ENCODE data around the gene NR4A3.

The NR4A3 gene

DNA sequence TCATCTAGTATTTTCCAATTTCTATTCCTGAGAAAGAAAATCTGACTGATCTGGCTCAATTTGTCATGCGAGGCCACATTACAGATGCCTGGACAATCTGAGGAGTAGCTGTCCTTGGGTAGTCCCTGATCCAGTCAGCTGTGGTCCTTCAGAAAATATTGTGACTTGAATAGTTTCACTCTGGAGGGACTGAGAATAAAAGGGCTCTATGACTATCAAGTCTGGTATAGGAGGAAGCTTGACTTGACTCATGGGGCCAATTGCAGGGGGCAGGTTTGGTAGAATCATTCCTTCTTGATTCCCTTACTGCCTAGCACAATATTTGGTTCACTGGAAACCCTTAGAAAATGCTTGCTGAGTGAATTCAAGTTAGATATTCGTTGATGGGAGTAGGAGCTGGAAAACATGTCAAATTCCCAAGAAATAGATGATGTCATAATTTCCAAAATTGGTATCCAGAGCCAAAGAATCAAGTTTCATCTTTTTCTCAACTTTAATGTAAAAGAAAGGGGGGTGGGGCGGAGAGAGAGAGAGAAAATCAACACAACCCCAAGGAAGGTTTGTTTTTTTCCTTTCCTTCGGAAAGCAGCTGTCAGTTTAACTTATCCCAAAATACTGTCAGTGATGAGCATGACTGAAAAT is 52.4 kb downstream of the NR4A3 start:
- no peak for DNase-seq (ENCODE audit: low read depth in 1 of 2, low spot score in 1 of 2)

DNA sequence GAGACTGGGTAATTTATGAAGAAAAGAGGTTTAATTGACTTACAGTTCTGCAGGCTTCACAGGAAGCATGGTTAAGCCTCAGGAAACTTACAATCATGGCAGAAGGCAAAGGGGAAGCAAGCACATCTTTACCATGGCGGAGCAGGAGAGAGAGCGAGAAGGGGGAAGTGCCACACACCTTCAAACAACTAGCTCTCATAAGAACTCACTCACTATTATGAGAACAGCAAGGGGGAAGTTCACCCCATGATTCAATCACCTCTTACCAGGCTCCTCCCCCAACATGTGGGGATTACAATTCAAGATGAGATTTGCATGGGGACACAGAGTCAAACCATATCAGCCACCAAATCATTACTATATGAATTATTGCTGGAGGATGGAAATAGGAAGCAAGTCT is 54.5 kb downstream of the NR4A3 start:
- DNase-seq (ENCODE audit: low read depth in 1 of 2, low spot score in 1 of 2): no peak

DNA sequence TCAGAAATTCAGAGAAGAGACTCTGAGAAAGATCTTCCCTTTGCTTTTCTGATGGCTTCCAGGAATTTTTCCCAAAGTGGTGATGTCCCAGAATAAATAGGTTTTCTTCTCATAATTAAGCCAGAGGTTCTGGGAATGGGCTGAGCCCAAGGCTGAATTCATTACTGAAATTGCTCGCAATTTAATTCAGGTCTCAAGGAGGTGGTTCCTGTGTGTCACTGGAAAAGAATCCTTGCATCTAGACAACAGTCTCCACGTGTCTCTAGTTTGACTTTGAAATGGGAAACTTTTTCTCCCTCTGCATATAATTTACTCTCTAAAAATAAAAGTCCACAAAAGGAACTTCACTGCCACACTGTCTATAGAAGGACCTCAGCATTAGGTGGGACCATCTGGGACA is 57.0 kb downstream of the NR4A3 start:
- DNase-seq (ENCODE audit: low read depth in 1 of 2, low spot score in 1 of 2): no peak

DNA sequence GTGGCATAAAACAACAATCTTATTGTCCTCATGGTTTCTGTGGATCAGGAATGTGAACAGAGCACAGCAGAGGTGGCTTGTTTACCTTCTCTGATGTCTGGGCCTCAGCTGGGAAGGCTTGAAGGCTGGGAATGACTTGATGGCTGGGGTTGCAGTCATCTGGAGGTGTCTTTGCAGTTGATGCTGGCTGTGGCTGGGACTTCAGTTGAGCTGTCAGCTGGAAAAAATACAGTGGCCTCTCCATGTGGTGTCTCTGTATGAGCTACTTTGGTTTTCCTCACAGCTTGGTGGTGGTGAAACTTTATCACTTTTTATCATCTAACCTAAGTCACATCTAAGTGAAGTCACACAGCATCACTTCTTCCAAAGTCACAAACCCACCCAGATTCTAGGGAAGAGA is 60.1 kb downstream of the NR4A3 start:
- no peak for DNase-seq (ENCODE audit: low read depth in 1 of 2, low spot score in 1 of 2)

DNA sequence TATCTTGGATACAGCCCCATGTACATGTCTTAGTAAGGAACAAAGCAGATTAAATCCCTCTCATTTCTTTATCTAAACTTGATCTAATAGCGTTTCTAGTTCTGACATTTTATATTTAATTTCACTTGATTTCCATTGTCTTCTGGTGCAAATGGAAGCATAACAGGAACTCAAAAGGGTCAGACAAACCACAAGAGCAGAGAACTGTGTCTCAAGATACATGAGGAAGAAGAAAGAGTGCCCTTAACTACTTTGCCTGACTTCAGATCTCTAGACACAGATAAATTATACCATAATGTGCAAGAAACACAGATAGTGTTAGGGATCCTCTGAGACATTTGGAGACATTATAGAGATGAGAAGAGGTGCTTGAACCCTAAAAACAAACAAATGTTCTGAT is 64.1 kb downstream of the NR4A3 start:
- DNase-seq (ENCODE audit: low read depth in 1 of 2, low spot score in 1 of 2): no peak

DNA sequence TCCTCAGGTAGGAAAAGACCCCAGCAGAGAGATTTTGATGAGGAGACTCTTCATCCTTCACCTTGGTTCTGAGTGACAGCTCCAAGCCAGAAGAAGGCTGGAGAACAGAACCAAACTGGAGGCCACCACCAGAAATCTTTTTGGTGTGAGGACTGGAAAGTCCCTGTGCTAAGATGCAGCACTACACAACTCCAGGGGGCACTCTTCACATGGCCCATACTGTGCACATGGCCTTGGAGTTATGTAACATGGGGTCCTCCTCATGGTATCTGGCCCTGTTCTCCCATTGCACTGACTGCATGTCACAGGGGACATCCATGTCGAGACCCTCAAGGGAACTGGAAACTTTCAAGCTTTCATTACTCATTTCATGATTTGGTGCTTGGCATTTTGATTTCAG is 67.4 kb downstream of the NR4A3 start:
- DNase-seq (ENCODE audit: low read depth in 1 of 2, low spot score in 1 of 2): no peak

DNA sequence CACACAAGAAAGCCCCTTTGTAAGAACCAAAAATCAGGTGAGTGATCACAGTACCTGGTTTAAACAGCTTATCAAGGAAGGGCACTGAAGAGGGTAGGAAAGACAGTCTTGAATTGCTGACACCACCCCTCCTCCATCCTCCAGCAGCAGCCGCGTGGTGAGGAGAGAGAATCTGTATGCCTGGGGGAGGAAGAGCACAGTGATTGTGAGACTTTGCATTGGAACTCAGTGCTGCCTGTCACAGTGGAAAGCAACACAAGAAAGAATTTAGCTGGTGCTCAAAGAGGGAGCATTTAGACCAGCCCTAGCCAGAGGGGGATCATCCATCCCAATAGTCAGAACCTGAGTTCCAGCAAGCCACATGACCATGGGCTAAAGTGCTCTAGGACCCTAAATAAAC is 73.1 kb downstream of the NR4A3 start:
- no peak for DNase-seq (ENCODE audit: low read depth in 1 of 2, low spot score in 1 of 2)

DNA sequence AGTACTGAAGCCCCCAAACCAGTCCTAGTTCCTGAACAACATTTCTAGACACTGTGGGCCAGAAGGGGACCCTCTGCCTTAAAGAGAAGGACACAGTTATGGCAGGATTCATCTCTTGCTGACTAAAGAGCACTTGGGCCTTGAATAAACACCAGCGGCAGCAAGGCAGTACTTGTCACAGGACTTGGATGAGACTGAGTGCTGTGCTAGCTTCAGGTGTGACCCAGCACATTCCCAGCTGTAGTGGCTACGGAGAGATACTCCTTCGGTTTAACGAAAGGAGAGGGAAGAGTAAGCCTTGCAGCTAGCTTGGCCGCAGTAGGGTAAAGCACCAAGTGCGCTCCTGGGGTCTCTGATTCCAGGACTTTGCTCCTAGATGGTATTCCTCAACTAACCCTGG is 73.8 kb downstream of the NR4A3 start:
- no peak for DNase-seq (ENCODE audit: low read depth in 1 of 2, low spot score in 1 of 2)

DNA sequence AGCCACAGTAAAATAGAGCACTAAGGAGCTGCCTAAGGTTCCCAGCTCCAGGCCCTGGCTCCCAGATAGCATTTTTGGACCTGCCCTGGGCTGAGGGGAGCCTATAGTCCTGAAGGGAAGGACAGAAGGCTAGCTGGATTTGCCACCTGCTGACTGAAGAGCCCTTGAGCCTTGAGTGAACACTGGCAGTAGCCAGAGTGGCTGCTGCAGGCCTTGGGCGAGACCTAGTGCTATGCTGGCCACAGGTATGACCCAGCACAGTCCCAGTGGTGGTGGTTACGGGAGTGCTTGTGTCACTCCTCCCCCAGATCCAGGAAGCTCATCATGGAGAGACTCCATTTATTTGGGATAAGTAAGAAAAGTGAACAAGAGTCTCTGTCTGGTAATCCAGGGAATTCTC is 74.4 kb downstream of the NR4A3 start:
- no peak for DNase-seq (ENCODE audit: low read depth in 1 of 2, low spot score in 1 of 2)

DNA sequence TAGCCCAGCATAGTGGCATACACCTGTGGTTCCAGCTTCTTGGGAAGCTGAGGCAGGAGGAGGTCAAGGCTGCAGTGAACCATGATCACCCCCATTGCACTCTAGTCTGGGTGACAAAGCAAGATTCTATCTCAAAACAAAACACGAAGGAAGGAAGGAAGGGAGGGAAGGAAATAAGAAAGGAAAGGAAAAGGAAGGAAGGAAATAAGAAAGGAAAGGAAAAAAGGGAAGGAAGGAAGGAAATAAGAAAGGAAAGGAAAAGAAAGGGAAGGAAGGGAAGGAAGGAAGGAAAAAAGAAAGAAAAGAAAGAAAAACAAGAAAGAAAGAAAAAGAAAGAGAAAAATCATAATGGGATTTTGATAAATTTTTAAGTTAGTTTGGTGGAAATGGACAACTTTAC is 81.7 kb downstream of the NR4A3 start:
- DNase-seq (ENCODE audit: low read depth in 1 of 2, low spot score in 1 of 2): no peak

DNA sequence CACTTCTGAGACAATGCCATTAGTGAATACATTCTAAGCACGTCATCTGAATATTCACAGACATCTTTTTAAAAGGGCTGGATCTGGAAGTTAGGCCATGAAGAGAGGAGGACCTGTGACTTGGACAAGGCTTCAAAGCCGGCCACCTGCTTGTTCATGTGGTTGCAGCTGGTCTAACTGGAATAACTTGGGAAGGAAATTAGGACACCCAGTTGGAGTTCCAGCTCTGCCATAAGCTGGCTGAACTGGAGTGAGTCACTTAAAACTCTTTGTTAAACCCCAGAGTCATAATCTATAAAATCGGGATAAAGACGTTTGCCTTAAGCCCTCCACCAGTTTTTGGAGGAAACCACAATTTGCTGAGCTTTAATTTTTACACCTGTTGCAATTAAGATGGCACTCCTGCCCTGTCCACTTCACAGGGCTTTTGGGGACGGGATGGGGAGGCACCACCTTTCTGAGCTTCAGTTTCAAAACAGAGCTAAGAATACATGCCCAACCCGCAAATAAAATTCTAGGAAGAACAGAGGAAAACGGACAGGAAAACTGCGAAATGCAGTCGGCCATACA is 84.2 kb downstream of the NR4A3 start:
- no peak for DNase-seq (ENCODE audit: low read depth in 1 of 2, low spot score in 1 of 2)

DNA sequence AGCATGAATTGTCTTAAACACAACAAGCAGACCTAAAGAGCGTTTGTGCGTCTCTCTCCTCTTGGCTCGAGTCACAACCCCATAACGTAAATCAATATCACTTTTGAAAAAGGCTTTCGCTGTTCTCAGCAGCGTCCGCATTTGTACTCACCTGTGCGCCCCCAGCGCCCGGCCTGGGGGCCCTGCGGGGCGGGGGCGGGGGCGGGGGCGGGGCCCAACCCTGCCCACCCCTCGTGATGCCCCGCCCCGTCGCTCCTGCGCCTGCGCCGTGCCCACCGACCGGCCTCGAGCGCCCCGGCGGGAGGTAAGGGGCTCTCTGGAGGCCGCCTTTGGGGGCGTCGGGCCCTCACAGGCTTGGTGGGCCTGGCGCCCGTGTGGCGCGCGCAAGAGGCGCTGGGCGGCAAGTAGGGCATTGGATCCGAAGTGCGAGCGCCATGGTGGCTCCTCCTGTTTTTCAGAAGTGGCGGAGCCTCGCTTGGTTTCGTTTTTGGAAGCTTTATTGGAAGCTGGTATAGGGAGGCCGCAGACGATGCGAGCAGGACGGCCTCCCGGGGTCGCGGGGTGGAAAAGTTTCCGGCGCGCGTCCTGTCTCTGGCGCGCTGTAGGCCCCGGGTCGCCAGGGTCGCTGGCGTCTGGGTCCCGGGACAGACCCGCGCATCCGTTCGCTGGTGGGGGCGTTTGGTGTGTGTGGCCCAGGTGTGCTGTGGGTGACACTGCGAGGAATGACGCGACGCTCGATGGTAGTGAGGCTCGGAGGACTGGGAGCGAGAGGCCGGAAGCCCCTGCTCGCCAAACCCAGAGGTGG is 84.9 kb downstream of the NR4A3 start, which contains the start of gene STX17:
TSS of gene STX17 (plus strand) at position 252 of the 805 bp plus-strand sequence. CDS start 8,586 bp downstream, outside the sequence.
- DNase-seq (ENCODE audit: low read depth in 1 of 2, low spot score in 1 of 2): peak; percentile 68 to 72

DNA sequence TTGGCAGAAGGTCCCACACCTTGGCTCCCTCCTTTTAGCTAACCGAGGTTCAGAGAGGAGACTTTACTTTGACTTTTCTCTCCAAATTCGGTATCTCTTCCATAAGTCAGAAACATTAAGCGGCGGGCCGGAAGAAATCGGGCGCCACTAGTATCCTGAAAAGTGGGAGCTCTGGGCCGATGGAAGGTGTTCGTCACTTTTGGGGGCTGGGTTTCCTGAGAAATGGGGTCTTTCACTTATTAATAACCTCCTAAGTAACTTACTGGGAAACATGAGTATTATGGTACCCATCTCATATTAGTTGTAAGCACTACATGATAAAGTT is 85.5 kb downstream of the NR4A3 start:
- no peak for DNase-seq (ENCODE audit: low read depth in 1 of 2, low spot score in 1 of 2)

DNA sequence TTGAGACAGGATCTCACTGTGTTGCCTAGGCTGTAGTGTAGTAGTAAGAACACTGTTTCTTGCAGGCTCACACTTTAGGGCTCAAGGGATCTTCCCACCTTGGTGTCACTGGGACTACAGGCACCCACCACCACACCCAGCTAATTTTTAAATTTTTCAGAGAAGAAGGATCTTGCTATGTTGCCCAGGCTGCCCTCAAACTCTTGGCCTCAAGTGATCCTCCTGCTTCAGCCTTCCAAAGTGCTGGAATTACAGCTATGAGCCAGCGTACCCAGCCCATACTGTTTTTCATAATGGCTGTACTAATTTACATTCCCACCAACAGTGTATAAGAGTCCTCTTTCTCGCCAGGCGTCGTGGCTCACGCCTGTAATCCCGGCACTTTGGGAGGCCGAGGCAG is 89.9 kb downstream of the NR4A3 start:
- no peak for DNase-seq (ENCODE audit: low read depth in 1 of 2, low spot score in 1 of 2)

Measured in activated CD4-positive, alpha-beta T cell treated with anti-CD3 and anti-CD28 coated beads, Interleukin-2, amount 50 U/mL, for 24 hours (primary cell).